Mesothelial cell of epicardium (in vitro differentiated cells): ENCODE results near the gene HEATR3. TPM values are rescaled to one million over a fixed set of nuclear protein-coding genes. Genes with fewer than 3 reads are reported as not detected.

ENCODE experiments used
- DNase-seq, 2 experiments: peaks; one replicate each; pipeline ENCODE4 v3.0.0; 2021; ENCODE audit warnings: low spot score in 2 of 2; ENCODE audit not compliant: unreplicated experiment in 2 of 2
- H3K27ac Mint-ChIP-seq: 2 replicates; pipeline ENCODE4 v1.8.0; 2021; ENCODE audit warnings: mixed read lengths
- H3K27me3 Mint-ChIP-seq: 2 replicates; pipeline ENCODE4 v1.8.0; 2021; ENCODE audit warnings: low read depth, mixed read lengths
- H3K36me3 Mint-ChIP-seq: 2 replicates; pipeline ENCODE4 v1.8.0; 2021; ENCODE audit warnings: mixed read lengths
- H3K4me1 Mint-ChIP-seq: 2 replicates; pipeline ENCODE4 v1.8.0; 2021; ENCODE audit warnings: mixed read lengths
- H3K4me3 Mint-ChIP-seq: 2 replicates; pipeline ENCODE4 v1.8.0; 2021; ENCODE audit warnings: mild to moderate bottlenecking, moderate library complexity, mixed read lengths
- H3K9me3 Mint-ChIP-seq: 2 replicates; pipeline ENCODE4 v1.8.0; 2021; ENCODE audit warnings: mixed read lengths
- CTCF ChIP-seq: fragments of 200-600 bp; sonication (generic); IDR thresholded peaks from one replicate; pipeline ENCODE4 v1.5.0; 2021; ENCODE audit warnings: antibody characterized with exemption; ENCODE audit not compliant: unreplicated experiment
- total RNA-seq: library from RNA; stranded (reverse); gene quantifications from 3 replicates; pipeline ENCODE4 v1.2.1, GENCODE V29; 2021

Gene HEATR3
- total RNA-seq, 1 donor from 2014 or later, result 19.2 TPM

- Mint-ChIP-seq H3K27ac (no peak overlapping the region), H3K27me3 (no peaks in the 10 kb centered on the region), H3K4me1 (no peaks in the 10 kb centered on the region), H3K36me3 (no peaks in the 10 kb centered on the region), H3K4me3 (no peak overlapping the region), H3K9me3 (peaks cover 3% of the 10 kb centered on the region)
- TF ChIP-seq CTCF, result no peak
- no peak for DNase-seq
Measured at GRCh38 chr16:50136399-50136798, 70.6 kb downstream of the HEATR3 start.

- Mint-ChIP-seq H3K36me3 (no peaks in the 10 kb centered on the region), H3K4me1 (no peaks in the 10 kb centered on the region), H3K4me3 (no peak overlapping the region), H3K27me3 (no peaks in the 10 kb centered on the region), H3K27ac (no peak overlapping the region), H3K9me3 (peaks cover 3% of the 10 kb centered on the region)
- DNase-seq, result no peak
- no peak for TF ChIP-seq CTCF
Measured at GRCh38 chr16:50137268-50137667, 71.5 kb downstream of the HEATR3 start.

GRCh38 chr16:50139580-50139979, 73.8 kb downstream of the HEATR3 start:
- peaks cover 3% of the 10 kb centered on the region for H3K9me3 Mint-ChIP-seq
- no peaks in the 10 kb centered on the region for H3K27me3 Mint-ChIP-seq
- TF ChIP-seq CTCF, result no peak
- no peak for DNase-seq
- no peak overlapping the region for H3K27ac Mint-ChIP-seq
- H3K36me3 Mint-ChIP-seq, result no peaks in the 10 kb centered on the region
- H3K4me1 Mint-ChIP-seq, result no peaks in the 10 kb centered on the region
- no peak overlapping the region for H3K4me3 Mint-ChIP-seq

- no peaks in the 10 kb centered on the region for H3K36me3 Mint-ChIP-seq
- no peak overlapping the region for H3K27ac Mint-ChIP-seq
- H3K4me1 Mint-ChIP-seq, result peaks cover 6% of the 10 kb centered on the region
- DNase-seq, result no peak
- H3K27me3 Mint-ChIP-seq, result no peaks in the 10 kb centered on the region
- peaks cover 3% of the 10 kb centered on the region for H3K9me3 Mint-ChIP-seq
- TF ChIP-seq CTCF, result no peak
- no peak overlapping the region for H3K4me3 Mint-ChIP-seq
Measured at GRCh38 chr16:50144211-50144610, 78.4 kb downstream of the HEATR3 start.

GRCh38 chr16:50146479-50147435, 81.0 kb downstream of the HEATR3 start:
- Mint-ChIP-seq H3K27ac (peak overlapping the region; percentile 82), H3K36me3 (no peaks in the 10 kb centered on the region)
- no peak for DNase-seq

More at GRCh38 chr16:50146479-50147435, 81.0 kb downstream of the HEATR3 start:
- Mint-ChIP-seq H3K4me1 (peaks cover 6% of the 10 kb centered on the region), H3K9me3 (no peaks in the 10 kb centered on the region), H3K4me3 (no peak overlapping the region), H3K27me3 (no peaks in the 10 kb centered on the region)
- no peak for TF ChIP-seq CTCF
